ENCODE data around the gene DUOXA1.

GRCh38 chr15:45113380-45113990 is 16.2 kb downstream of the DUOXA1 start:
- TF ChIP-seq, protein P1, sequence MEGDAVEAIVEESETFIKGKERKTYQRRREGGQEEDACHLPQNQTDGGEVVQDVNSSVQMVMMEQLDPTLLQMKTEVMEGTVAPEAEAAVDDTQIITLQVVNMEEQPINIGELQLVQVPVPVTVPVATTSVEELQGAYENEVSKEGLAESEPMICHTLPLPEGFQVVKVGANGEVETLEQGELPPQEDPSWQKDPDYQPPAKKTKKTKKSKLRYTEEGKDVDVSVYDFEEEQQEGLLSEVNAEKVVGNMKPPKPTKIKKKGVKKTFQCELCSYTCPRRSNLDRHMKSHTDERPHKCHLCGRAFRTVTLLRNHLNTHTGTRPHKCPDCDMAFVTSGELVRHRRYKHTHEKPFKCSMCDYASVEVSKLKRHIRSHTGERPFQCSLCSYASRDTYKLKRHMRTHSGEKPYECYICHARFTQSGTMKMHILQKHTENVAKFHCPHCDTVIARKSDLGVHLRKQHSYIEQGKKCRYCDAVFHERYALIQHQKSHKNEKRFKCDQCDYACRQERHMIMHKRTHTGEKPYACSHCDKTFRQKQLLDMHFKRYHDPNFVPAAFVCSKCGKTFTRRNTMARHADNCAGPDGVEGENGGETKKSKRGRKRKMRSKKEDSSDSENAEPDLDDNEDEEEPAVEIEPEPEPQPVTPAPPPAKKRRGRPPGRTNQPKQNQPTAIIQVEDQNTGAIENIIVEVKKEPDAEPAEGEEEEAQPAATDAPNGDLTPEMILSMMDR (conservative IDR thresholded peaks at IDR 0.05; ENCODE audit: low read depth, low read length) = no peak
- TF ChIP-seq EZH2 (IDR thresholded peaks at IDR 0.05; ENCODE audit: low read length, unreplicated experiment) (no peak), EZH2phosphoT487 (IDR thresholded peaks at IDR 0.05; ENCODE audit: borderline replicate concordance, low read length) (no peak)

All from PC-3 (cell line).